AG09319 (cell line): ENCODE measurements around the gene CEND1.

Experiments
- DNase-seq: peaks from one replicate; pipeline ENCODE4 v3.0.0-alpha.2; 2010; ENCODE audit warnings: low read depth; ENCODE audit errors: extremely low read depth
- TF ChIP-seq, protein P1 (sequence below): IDR thresholded peaks from 2 replicates; pipeline ENCODE4 v1.5.1; 2011; ENCODE audit warnings: low read depth, mild to moderate bottlenecking, inconsistent platforms, low read length, moderate library complexity

The CEND1 gene

DNA sequence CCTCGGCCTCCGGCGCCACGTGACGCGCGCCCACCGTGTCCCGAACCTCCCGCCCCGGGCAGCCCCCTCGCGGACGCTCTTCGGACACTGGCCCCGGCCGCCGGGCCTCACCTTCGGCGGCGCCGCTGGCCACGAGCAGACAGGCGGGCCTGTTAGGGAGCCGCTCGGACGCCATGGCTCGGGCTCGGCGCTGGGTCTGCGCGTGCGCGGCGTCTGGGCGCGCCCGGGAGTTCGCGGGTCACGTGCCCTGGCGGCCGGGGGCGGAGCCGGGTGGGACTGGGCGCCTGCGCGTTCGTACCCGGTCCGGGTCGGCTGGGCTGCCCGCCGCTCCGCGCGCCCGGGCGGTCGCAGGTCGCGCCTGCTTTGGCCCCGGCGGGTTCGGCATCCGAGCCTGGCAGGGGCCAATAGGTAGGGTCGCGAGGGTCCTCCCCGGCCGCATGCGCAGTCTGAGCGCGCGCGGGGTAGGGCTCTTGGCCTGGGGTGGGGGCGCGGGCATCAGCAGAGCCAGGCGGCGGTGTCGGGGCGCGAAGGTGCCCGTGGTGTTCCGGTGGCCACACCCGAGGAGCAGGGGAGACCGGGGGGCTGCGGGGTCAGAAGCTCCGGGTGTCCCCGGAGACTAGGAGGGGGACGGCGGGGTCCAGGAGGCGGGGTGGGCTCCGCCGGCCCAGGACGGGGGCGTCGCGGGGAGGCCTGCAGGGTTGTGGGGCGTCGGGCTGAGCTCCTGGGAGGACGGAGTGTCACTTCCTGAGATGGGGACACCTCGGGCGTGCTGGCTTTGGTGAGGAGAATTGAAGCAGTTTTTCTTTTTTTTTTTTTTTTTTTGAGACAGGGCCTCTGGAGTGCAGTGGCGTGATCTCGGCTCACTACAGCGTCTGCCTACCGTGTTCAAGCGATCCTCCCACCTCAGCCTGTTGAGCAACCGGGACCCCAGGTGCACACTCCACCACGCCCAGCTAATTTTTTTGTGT is 12.3 kb downstream of the CEND1 start, which contains the start of gene GATD1:
Gene GATD1, minus strand, starts transcription at position 200 of the 968 bp plus-strand sequence. Its CDS starts 25 bp downstream, at position 175.
- TF ChIP-seq, protein P1, sequence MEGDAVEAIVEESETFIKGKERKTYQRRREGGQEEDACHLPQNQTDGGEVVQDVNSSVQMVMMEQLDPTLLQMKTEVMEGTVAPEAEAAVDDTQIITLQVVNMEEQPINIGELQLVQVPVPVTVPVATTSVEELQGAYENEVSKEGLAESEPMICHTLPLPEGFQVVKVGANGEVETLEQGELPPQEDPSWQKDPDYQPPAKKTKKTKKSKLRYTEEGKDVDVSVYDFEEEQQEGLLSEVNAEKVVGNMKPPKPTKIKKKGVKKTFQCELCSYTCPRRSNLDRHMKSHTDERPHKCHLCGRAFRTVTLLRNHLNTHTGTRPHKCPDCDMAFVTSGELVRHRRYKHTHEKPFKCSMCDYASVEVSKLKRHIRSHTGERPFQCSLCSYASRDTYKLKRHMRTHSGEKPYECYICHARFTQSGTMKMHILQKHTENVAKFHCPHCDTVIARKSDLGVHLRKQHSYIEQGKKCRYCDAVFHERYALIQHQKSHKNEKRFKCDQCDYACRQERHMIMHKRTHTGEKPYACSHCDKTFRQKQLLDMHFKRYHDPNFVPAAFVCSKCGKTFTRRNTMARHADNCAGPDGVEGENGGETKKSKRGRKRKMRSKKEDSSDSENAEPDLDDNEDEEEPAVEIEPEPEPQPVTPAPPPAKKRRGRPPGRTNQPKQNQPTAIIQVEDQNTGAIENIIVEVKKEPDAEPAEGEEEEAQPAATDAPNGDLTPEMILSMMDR = no peak
- DNase-seq = peak; percentile 62

DNA sequence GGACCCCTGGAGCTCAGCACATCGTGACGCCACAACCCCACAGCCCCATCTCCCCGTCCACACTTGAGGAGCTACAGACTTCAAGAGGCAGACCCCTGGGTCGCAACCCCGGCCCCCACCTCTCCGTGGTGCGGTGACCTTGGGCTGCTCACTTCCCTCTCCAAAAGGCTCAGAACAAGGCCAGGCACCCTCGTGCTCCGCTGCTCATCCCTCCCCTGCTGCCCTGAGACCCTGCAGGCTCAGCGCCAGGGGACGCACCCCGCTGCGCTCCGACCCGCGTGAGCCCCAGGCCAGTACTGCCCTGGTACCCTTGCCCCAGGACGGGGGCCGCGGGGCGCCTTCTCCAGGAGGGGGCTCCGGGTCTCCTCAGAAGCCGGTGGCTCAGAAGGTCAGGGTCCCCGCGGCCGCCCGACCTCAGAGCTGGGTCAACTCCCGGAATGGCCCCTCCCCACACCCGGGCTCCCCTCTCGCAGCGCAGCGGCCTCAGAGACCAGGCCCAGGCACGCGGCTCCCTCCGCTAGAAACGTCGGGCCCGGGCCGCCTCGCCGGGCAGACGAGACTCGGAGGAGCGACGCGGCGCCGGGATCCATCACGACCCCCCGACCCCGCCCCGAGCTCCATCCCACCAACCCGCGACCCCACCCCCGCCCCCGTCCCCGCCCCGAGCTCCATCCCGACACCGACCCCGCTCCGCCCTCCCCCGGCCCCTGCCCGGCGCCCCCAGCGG is 13.2 kb downstream of the CEND1 start:
- TF ChIP-seq, protein P1 = no peak
- no peak for DNase-seq

DNA sequence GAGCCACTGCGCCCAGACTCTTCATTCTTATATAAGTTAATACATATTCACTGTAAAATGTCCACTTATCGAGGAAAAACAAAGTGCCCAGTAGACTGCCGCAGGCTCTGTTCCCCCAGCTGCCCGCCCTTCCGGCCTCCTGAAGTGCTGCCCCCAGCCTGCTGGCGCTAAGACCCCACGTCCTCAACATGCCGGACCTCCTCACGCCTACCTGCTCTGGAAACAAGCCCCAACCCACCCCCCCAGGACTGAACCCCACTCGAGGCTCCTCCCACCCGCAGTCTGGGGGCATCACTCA is 13.7 kb downstream of the CEND1 start:
- TF ChIP-seq, protein P1 = no peak
- no peak for DNase-seq

DNA sequence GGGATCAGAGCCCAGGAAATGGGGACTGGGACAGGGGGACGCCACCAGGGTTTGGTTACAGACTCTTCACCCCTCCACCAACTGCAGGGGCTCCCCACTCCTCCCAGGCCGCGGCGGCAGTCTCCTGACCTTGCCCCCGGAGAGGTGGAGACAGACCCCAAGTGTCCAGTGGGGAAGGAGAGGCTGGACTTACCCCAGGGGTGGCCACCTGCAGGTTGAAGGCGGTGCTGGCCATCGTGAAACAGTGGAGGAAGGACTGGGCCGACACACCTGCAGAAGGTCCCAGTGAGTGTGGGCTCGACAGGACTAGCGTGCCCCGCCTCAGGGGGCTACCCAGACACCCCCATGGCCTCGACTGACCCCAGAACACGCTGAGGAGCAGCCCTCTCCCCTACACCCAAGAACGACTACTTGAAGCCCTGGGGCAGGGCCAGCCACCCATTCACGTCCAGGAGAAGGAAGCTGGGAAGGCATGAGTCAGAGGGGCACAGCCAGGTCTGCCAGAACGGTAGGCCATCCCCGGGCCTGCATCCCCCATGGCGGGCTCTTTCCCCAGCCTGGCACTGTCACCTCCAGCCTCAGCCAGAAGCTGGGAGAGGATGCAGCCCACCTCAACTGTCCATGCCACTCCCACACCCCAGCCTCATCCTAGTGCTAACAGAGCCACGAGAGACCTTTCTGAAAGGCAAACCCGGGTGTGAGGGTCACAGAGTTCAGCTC is 14.9 kb downstream of the CEND1 start:
- DNase-seq = no peak
- TF ChIP-seq, protein P1 = no peak

DNA sequence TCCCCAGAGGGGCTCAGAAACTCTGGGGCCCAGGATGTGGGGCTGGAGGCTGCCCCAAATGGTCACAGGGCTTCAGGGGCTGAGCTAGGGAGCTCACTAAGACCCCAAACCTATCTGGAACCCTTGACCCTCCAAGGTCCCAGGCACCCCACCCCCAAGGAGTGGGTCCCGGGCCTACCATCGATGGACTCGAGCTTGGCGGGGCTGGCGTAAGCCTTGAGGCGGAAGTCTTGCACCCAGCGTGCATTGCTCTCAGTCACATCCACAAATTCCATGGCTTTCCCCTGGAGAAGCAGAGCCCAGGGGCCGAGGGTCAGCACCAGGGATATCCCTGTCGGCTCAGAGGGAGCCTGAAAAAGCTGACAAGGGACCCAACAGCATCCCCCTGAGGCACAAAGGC is 16.1 kb downstream of the CEND1 start:
- no peak for DNase-seq
- TF ChIP-seq, protein P1 = no peak

DNA sequence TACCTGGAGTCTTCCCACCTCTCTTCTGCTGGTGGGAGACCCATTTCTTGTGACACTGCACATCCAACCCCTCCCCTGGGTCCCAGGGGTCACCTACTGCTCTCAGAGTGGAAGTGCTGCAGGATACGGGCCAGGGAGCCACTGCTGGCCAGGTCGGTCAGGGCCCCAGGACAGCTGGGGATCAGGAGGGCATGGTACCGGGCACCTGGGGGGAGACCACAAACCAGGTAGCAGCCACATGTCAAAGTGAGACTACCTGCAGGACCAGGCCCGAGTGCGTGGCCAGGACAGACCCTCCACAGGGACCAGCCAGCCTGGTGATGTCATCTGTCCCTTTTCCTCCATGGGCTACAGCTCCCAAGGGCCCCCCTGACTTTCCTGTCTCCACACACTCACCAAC is 16.5 kb downstream of the CEND1 start:
- no peak for DNase-seq
- TF ChIP-seq, protein P1 = no peak
